ENCODE data around the gene CLEC4A. TPM values are rescaled to one million over a fixed set of nuclear protein-coding genes. Genes with fewer than 3 reads are reported as not detected.
"Not testable (repeated sequence)": the region's sequence is repeated elsewhere in the genome, so short reads cannot be mapped to it uniquely, and the experiment has no call there.

Gene CLEC4A
- total and polyA plus RNA-seq, 3 donors from 2014 or later: 1.9 to 3.5 (median 2.4) TPM

DNA sequence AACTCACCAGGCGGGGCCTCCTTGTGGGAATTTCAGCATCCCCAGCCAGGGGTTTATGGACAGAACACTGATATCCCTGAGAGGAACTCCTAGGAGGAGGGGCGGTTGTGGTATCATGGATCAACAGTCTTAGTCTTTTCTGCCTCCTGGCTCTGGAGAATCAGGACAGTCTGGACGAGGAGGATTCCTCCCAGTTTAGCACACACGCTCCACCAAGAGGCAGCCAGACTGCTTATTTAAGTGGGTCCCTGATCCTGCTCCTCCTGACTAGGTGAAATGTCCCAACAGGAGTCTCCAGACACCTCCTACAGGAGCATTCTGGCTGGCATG, 23.0 kb downstream of the CLEC4A start:
- Histone ChIP-seq H3K27ac (no peak overlapping the region), H3K36me3 (ENCODE audit: low read depth, missing control alignments) (no peaks in the 10 kb centered on the region), H3K4me3 (peak overlapping the region; percentile 1 to 29), H3K27me3 (no peaks in the 10 kb centered on the region), H3K4me1 (peaks cover 5% of the 10 kb centered on the region), H3K9me3 (no peaks in the 10 kb centered on the region)
- DNase-seq: no peak
- intact Hi-C loops (cut with DNase I; ENCODE audit: low total_unique reads): no loop called here
- TF ChIP-seq POLR2A (IDR thresholded peaks at IDR 0.05): no peak
- TF ChIP-seq, protein P1, sequence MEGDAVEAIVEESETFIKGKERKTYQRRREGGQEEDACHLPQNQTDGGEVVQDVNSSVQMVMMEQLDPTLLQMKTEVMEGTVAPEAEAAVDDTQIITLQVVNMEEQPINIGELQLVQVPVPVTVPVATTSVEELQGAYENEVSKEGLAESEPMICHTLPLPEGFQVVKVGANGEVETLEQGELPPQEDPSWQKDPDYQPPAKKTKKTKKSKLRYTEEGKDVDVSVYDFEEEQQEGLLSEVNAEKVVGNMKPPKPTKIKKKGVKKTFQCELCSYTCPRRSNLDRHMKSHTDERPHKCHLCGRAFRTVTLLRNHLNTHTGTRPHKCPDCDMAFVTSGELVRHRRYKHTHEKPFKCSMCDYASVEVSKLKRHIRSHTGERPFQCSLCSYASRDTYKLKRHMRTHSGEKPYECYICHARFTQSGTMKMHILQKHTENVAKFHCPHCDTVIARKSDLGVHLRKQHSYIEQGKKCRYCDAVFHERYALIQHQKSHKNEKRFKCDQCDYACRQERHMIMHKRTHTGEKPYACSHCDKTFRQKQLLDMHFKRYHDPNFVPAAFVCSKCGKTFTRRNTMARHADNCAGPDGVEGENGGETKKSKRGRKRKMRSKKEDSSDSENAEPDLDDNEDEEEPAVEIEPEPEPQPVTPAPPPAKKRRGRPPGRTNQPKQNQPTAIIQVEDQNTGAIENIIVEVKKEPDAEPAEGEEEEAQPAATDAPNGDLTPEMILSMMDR (IDR thresholded peaks at IDR 0.05): no peak
- 21 to 32% methylated on average over 3 to 4 of the region's 4 CpGs for WGBS, 2 donors

DNA sequence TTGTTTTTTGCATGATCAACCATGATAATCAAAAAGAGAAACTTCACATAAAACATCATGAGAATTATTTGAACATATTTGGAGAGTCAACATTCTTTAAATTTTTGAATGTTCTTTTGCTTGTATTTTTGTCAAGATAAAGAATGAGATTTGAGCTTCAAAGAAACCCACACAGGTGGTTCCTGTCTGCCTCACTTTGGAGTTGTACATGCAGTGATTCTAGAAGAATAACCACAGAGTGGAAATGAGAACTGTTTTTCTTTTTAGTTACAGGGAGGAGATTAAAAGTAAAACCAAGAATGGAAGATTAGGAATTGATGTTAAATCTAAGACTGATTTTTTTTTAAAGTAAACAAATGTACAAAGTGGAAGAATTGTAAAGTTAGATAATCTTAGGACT, 31.1 kb downstream of the CLEC4A start:
- Histone ChIP-seq H3K4me3 (no peak overlapping the region), H3K36me3 (ENCODE audit: low read depth, missing control alignments) (no peaks in the 10 kb centered on the region), H3K9me3 (no peaks in the 10 kb centered on the region), H3K27me3 (no peaks in the 10 kb centered on the region), H3K4me1 (no peaks in the 10 kb centered on the region), H3K27ac (no peak overlapping the region)
- intact Hi-C loops (cut with DNase I; ENCODE audit: low total_unique reads): no loop called here
- TF ChIP-seq POLR2A (IDR thresholded peaks at IDR 0.05): no peak
- TF ChIP-seq, protein P1 (IDR thresholded peaks at IDR 0.05): no peak
- no peak for DNase-seq

GRCh38 chr12:8156416-8156815, 33.0 kb downstream of the CLEC4A start:
- TF ChIP-seq, protein P1 (IDR thresholded peaks at IDR 0.05): no peak
- no peak for TF ChIP-seq POLR2A (IDR thresholded peaks at IDR 0.05)
- WGBS, 2 donors: 82 to 87% methylated on average over 2 of the region's 2 CpGs

DNA sequence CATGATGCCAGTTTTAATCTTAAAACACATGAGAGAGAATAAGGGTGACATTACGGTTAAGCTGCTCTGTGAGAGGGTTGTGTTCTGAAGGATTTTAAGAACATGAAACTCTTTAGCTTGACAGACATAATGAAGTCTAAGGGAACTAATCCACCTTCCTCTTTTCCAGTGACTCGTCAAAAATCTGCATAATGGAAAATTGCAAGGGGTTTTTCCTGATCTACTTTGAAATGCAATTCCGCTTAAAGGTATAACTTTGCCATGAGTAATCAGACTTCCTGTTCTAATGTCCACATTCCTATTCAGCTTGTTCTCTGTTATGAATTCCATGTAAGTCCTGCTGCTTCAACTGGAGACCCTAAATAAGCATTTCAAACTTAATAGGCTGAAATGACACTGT, 33.4 kb downstream of the CLEC4A start, which contains the start of gene ZNF705A:
TSS of gene ZNF705A (plus strand) at position 171 of the 400 bp plus-strand sequence. CDS start 15,611 bp downstream, outside the sequence.
- intact Hi-C loops (cut with DNase I; ENCODE audit: low total_unique reads): no loop called here
- no peak for DNase-seq
- Histone ChIP-seq H3K27me3 (no peaks in the 10 kb centered on the region), H3K4me1 (no peaks in the 10 kb centered on the region), H3K9me3 (no peaks in the 10 kb centered on the region), H3K27ac (no peak within 1 kb of the TSS), H3K36me3 (ENCODE audit: low read depth, missing control alignments) (no peaks in the 10 kb centered on the region), H3K4me3 (no peak within 1 kb of the TSS)
- WGBS, 2 donors: 76 to 92% methylated on average over 3 of the region's 3 CpGs
- no peak for TF ChIP-seq POLR2A (IDR thresholded peaks at IDR 0.05)
- TF ChIP-seq, protein P1 (IDR thresholded peaks at IDR 0.05): no peak

More at GRCh38 chr12:8156416-8156815, 33.0 kb downstream of the CLEC4A start:
- intact Hi-C loops (cut with DNase I; ENCODE audit: low total_unique reads): no loop called here
- no peaks in the 10 kb centered on the region for H3K9me3 ChIP-seq
- H3K27ac ChIP-seq: no peak overlapping the region
- H3K27me3 ChIP-seq: no peaks in the 10 kb centered on the region
- no peaks in the 10 kb centered on the region for H3K4me1 ChIP-seq
- DNase-seq: no peak
- no peaks in the 10 kb centered on the region for H3K36me3 ChIP-seq (ENCODE audit: low read depth, missing control alignments)
- no peak overlapping the region for H3K4me3 ChIP-seq

DNA sequence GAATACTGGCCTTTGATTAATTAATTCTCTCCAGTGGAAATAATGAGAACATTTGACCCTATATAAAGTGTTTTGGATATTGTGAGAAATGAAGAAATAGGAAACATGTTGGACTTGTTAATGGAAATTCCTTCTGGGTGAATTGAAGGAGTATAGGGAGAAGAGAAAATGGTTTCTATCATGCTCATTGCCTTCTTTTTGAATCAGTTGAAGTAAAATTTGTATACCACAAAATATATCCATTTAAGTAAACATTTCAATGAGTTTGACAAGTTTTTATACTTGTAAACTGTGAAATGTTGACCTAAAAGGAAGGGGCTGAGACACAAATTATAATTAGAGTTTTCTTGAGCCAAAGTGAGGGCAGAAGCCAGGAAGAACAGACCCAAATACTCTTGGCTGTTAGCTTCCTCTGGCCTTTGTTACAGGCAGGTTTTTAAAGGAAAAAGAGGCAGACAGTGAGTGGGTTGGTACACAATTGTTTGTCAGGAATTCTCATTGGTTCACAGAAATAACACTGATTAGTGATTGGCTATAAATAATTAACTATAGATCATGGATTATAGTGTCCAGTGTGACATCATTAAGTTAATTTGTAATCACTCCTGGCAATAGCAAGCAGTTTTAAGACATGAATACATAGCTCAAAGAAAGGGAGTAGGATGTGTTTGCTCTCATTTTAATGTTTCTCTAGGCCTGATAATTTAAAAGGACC, 34.2 kb downstream of the CLEC4A start:
- H3K36me3 ChIP-seq (ENCODE audit: low read depth, missing control alignments): no peaks in the 10 kb centered on the region
- H3K9me3 ChIP-seq: no peaks in the 10 kb centered on the region
- TF ChIP-seq, protein P1 (IDR thresholded peaks at IDR 0.05): no peak
- TF ChIP-seq POLR2A (IDR thresholded peaks at IDR 0.05): no peak
- intact Hi-C loops (cut with DNase I; ENCODE audit: low total_unique reads): no loop called here
- DNase-seq: no peak
- H3K27ac ChIP-seq: no peak overlapping the region
- no peaks in the 10 kb centered on the region for H3K4me1 ChIP-seq
- H3K4me3 ChIP-seq: no peak overlapping the region
- H3K27me3 ChIP-seq: no peaks in the 10 kb centered on the region

GRCh38 chr12:8172911-8173310, 49.5 kb downstream of the CLEC4A start:
- intact Hi-C loops (cut with DNase I; ENCODE audit: low total_unique reads); H3K27ac ChIP-seq; H3K27me3 ChIP-seq; H3K4me3 ChIP-seq; DNase-seq; H3K36me3 ChIP-seq (ENCODE audit: low read depth, missing control alignments); H3K4me1 ChIP-seq; H3K9me3 ChIP-seq: not testable (repeated sequence)
- 97 to 98% methylated on average over 2 of the region's 2 CpGs for WGBS, 2 donors
